Ishikawa (cell line): ENCODE data around the gene SCD5.
A peak's percentile ranks its signal among the peaks of the same experiment; 100 is the strongest.

Experiments
- CEBPB ChIP-seq: IDR thresholded peaks from 2 replicates; pipeline ENCODE4 v1.6.1; 2012
- CREB1 ChIP-seq: IDR thresholded peaks from 2 replicates; pipeline ENCODE4 v1.6.1; 2012; ENCODE audit warnings: low read depth
- EGR1 ChIP-seq: IDR thresholded peaks from 2 replicates; pipeline ENCODE4 v1.6.1; 2012
- EP300 ChIP-seq: IDR thresholded peaks from 2 replicates; pipeline ENCODE4 v1.6.1; 2012; ENCODE audit warnings: borderline replicate concordance
- NFIC ChIP-seq: IDR thresholded peaks from 2 replicates; pipeline ENCODE4 v1.6.1; 2012
- RAD21 ChIP-seq: IDR thresholded peaks from 2 replicates; pipeline ENCODE4 v1.6.1; 2012; ENCODE audit warnings: low read depth
- TAF1 ChIP-seq: IDR thresholded peaks from 2 replicates; pipeline ENCODE4 v1.6.1; 2012; ENCODE audit warnings: low read depth, mild to moderate bottlenecking
- TEAD4 ChIP-seq: IDR thresholded peaks from 2 replicates; pipeline ENCODE4 v1.6.1; 2012
- YY1 ChIP-seq: IDR thresholded peaks from 2 replicates; pipeline ENCODE4 v1.6.1; 2012; ENCODE audit warnings: low read depth
- ZBTB7A ChIP-seq: IDR thresholded peaks from 2 replicates; pipeline ENCODE4 v1.6.1; 2012; ENCODE audit warnings: low read depth
- TF ChIP-seq, protein P1 (sequence below): IDR thresholded peaks from 2 replicates; pipeline ENCODE4 v1.6.1; 2012; ENCODE audit warnings: low read depth, mild to moderate bottlenecking
- TF ChIP-seq, protein P2 (sequence below): IDR thresholded peaks from 2 replicates; pipeline ENCODE4 v1.6.1; 2012

DNA sequence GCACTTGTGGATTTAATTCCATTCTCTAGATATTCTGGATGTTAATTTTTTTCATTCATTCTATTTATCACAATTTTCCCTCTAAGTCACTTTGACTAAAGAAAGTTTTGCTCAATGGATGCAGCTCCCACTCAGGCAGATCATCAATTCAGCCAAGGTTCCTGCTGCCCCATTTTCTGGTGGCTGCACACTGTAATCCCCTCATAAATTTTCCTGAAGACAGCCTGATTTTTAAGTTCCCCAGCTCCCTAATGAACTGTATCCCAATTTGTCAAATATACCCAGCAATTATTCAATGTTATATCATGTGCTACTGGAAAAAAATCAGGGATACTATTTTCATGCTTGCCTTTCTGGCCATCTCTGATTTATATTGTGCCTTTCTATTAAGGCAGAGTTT, 61.2 kb downstream of the SCD5 start:
- TF ChIP-seq CEBPB, result no peak
- TF ChIP-seq RAD21, result no peak
- peak; percentile 58; the same call in 1 of the 2 replicates for TF ChIP-seq TEAD4
- TF ChIP-seq, protein P1, sequence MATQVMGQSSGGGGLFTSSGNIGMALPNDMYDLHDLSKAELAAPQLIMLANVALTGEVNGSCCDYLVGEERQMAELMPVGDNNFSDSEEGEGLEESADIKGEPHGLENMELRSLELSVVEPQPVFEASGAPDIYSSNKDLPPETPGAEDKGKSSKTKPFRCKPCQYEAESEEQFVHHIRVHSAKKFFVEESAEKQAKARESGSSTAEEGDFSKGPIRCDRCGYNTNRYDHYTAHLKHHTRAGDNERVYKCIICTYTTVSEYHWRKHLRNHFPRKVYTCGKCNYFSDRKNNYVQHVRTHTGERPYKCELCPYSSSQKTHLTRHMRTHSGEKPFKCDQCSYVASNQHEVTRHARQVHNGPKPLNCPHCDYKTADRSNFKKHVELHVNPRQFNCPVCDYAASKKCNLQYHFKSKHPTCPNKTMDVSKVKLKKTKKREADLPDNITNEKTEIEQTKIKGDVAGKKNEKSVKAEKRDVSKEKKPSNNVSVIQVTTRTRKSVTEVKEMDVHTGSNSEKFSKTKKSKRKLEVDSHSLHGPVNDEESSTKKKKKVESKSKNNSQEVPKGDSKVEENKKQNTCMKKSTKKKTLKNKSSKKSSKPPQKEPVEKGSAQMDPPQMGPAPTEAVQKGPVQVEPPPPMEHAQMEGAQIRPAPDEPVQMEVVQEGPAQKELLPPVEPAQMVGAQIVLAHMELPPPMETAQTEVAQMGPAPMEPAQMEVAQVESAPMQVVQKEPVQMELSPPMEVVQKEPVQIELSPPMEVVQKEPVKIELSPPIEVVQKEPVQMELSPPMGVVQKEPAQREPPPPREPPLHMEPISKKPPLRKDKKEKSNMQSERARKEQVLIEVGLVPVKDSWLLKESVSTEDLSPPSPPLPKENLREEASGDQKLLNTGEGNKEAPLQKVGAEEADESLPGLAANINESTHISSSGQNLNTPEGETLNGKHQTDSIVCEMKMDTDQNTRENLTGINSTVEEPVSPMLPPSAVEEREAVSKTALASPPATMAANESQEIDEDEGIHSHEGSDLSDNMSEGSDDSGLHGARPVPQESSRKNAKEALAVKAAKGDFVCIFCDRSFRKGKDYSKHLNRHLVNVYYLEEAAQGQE, result no peak
- no peak for TF ChIP-seq EGR1
- TF ChIP-seq EP300, result peak; percentile 65
- TF ChIP-seq YY1, result no peak
- TF ChIP-seq, protein P2, sequence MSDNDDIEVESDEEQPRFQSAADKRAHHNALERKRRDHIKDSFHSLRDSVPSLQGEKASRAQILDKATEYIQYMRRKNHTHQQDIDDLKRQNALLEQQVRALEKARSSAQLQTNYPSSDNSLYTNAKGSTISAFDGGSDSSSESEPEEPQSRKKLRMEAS, result no peak
- no peak for TF ChIP-seq TAF1
- TF ChIP-seq ZBTB7A, result no peak
- TF ChIP-seq CREB1, result no peak
- peak; percentile 87 for TF ChIP-seq NFIC
